OCI-LY3 (cell line): Measurements from ENCODE around the gene SPATA16.

Experiments used
- H2AFZ ChIP-seq: fragments of 200-600, 300-600 bp; shearing (Covaris generic); 2 replicates; pipeline ENCODE4 v1.6.0; 2014; ENCODE audit warnings: antibody characterized with exemption, low read depth, low read length
- H3K27ac ChIP-seq: fragments of 200-600, 300-600 bp; sonication (generic); 2 replicates; pipeline ENCODE4 v1.5.1; 2014; ENCODE audit warnings: mild to moderate bottlenecking, low read length, moderate library complexity, mixed read lengths
- H3K27me3 ChIP-seq: fragments of 200-600, 300-600 bp; sonication (generic); 2 replicates; pipeline ENCODE4 v1.6.1; 2014; ENCODE audit warnings: low read depth, low read length, mixed read lengths
- H3K36me3 ChIP-seq: fragments of 200-600, 300-600 bp; sonication (generic); replicated peaks from 2 replicates; pipeline ENCODE3; 2014; ENCODE audit warnings: low read depth, low read length, mixed read lengths
- H3K4me1 ChIP-seq: fragments of 300-600, 200-600 bp; sonication (generic); 2 replicates; pipeline ENCODE4 v1.6.1; 2014; ENCODE audit warnings: low read length, mixed read lengths
- H3K4me2 ChIP-seq: fragments of 200-600, 300-600 bp; sonication (generic); 2 replicates; pipeline ENCODE4 v1.6.1; 2014; ENCODE audit warnings: low read length, mixed read lengths
- H3K4me3 ChIP-seq: fragments of 300-600, 200-600 bp; sonication (generic); 2 replicates; pipeline ENCODE4 v1.5.1; 2014; ENCODE audit warnings: antibody characterized with exemption, mild to moderate bottlenecking, low read length, moderate library complexity
- H3K79me2 ChIP-seq: fragments of 300-600, 200-600 bp; shearing (Covaris generic); 2 replicates; pipeline ENCODE4 v1.6.1; 2014; ENCODE audit warnings: mild to moderate bottlenecking, low read length, mixed read lengths
- H3K9ac ChIP-seq: fragments of 300-600, 200-600 bp; shearing (Covaris generic); 2 replicates; pipeline ENCODE4 v1.6.0; 2014; ENCODE audit warnings: mild to moderate bottlenecking, low read length, moderate library complexity
- H3K9me3 ChIP-seq: fragments of 200-600, 300-600 bp; shearing (Covaris generic); 2 replicates; pipeline ENCODE4 v1.6.1; 2014; ENCODE audit warnings: low read length, mixed read lengths; ENCODE audit not compliant: insufficient read depth
- H4K20me1 ChIP-seq: fragments of 200-600, 300-600 bp; sonication (generic); 2 replicates; pipeline ENCODE4 v1.6.1; 2016; ENCODE audit warnings: low read length, mixed read lengths; ENCODE audit not compliant: insufficient read depth
- EZH2phosphoT487 ChIP-seq: fragments of 200-600 bp; shearing (Covaris generic); IDR thresholded peaks from 2 replicates; pipeline ENCODE4 v1.6.1; 2018; ENCODE audit warnings: antibody characterized with exemption, mixed run types, low read depth
- TF ChIP-seq, protein P1 (sequence below): fragments of 200-600, 300-600 bp; sonication (generic); IDR thresholded peaks from 2 replicates; pipeline ENCODE4 v1.5.1; 2014; ENCODE audit warnings: antibody characterized with exemption, low read length, low read depth

Gene SPATA16

DNA sequence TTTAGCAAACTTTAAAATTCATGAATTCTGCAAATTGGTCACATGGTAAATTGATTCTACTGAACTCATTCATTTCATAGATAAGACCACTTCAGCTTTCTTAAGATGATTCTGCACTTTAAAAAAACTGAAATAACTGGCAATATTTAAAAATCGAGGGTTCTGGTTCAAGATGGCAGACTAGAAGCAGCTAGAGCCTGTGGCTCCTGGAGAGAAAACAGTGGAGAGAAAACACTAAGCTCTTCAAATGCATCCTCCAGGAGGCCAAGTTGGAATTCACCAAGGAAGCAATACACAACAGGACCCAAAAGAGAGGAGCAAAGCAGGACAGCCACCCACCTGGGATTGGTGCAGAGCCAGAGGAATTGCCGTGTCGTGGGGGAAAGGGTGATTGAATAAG lies 132.1 kb downstream of the SPATA16 start:
- Histone ChIP-seq H4K20me1 (no peaks in the 10 kb centered on the region), H2AFZ (no peak overlapping the region), H3K4me1 (no peaks in the 10 kb centered on the region), H3K4me2 (no peak overlapping the region), H3K27me3 (no peaks in the 10 kb centered on the region), H3K9me3 (no peaks in the 10 kb centered on the region), H3K36me3 (no peaks in the 10 kb centered on the region), H3K27ac (no peak overlapping the region), H3K79me2 (no peaks in the 10 kb centered on the region), H3K9ac (no peak overlapping the region), H3K4me3 (no peak overlapping the region)
- TF ChIP-seq EZH2phosphoT487 = no peak
- TF ChIP-seq, protein P1, sequence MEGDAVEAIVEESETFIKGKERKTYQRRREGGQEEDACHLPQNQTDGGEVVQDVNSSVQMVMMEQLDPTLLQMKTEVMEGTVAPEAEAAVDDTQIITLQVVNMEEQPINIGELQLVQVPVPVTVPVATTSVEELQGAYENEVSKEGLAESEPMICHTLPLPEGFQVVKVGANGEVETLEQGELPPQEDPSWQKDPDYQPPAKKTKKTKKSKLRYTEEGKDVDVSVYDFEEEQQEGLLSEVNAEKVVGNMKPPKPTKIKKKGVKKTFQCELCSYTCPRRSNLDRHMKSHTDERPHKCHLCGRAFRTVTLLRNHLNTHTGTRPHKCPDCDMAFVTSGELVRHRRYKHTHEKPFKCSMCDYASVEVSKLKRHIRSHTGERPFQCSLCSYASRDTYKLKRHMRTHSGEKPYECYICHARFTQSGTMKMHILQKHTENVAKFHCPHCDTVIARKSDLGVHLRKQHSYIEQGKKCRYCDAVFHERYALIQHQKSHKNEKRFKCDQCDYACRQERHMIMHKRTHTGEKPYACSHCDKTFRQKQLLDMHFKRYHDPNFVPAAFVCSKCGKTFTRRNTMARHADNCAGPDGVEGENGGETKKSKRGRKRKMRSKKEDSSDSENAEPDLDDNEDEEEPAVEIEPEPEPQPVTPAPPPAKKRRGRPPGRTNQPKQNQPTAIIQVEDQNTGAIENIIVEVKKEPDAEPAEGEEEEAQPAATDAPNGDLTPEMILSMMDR = no peak

DNA sequence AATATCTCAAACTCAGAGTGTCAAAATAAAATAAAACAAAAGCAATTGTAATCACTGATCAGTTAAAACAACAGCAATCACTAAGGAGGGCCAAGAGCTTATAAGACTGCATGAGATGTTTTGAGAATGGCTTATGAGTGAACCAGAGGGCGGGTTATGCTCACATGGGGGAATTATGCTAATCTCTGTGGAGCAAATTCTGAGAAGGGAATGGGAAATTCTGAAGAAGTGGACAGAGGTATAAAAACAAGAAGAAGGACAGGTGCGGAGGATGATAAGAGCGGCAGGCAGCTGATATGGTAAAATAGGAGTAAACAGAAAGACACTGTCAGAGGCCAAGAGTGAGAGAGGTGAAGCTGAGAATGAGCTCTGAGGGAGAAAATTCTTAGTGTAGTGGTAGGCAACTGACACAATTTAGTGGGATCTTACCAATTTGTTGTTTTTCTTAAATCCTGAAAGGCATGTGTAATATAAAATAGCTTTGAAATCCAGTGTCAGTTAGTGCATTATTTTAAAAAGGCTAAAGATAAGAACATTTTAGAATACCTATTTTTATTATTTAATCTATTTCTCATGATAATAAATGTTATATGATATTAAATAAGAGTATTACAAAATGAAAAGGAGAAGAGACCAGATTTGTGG lies 133.8 kb downstream of the SPATA16 start:
- H3K9me3 ChIP-seq = no peaks in the 10 kb centered on the region
- no peaks in the 10 kb centered on the region for H3K27me3 ChIP-seq
- no peaks in the 10 kb centered on the region for H3K36me3 ChIP-seq
- no peaks in the 10 kb centered on the region for H3K79me2 ChIP-seq
- H3K27ac ChIP-seq = no peak overlapping the region
- H3K9ac ChIP-seq = no peak overlapping the region
- H3K4me3 ChIP-seq = no peak overlapping the region
- no peak overlapping the region for H2AFZ ChIP-seq
- H3K4me1 ChIP-seq = no peaks in the 10 kb centered on the region
- no peak for TF ChIP-seq EZH2phosphoT487
- TF ChIP-seq, protein P1 = no peak
- no peak overlapping the region for H3K4me2 ChIP-seq
- H4K20me1 ChIP-seq = no peaks in the 10 kb centered on the region

GRCh38 chr3:173006006-173006405 lies 135.0 kb downstream of the SPATA16 start:
- no peak overlapping the region for H3K27ac ChIP-seq
- H3K4me3 ChIP-seq = no peak overlapping the region
- TF ChIP-seq, protein P1 = no peak
- no peak for TF ChIP-seq EZH2phosphoT487
- H3K27me3 ChIP-seq = no peaks in the 10 kb centered on the region
- no peaks in the 10 kb centered on the region for H3K79me2 ChIP-seq
- H4K20me1 ChIP-seq = no peaks in the 10 kb centered on the region
- no peak overlapping the region for H3K9ac ChIP-seq
- H3K4me2 ChIP-seq = no peak overlapping the region
- no peaks in the 10 kb centered on the region for H3K36me3 ChIP-seq
- H2AFZ ChIP-seq = no peak overlapping the region
- H3K9me3 ChIP-seq = no peaks in the 10 kb centered on the region
- no peaks in the 10 kb centered on the region for H3K4me1 ChIP-seq

DNA sequence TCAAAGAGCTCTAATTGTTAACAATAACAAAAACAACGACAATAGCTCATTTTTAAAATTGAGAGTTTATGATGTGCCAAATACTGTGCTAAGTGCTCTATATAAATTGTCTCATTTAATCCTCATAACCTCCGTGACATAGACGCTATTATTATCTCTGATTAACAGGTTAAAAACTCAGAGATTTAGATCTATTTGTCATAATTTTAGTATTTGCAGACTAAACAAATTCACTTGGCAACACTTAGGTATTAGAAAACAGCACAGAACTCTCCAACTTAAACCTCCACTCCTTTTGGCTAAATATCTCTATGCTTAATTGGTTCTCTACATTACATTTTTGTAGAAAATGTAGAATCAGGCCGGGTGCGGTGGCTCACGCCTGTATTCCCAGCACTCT lies 136.4 kb downstream of the SPATA16 start:
- H3K9ac ChIP-seq = no peak overlapping the region
- no peak overlapping the region for H3K4me3 ChIP-seq
- no peak overlapping the region for H2AFZ ChIP-seq
- H3K9me3 ChIP-seq = no peaks in the 10 kb centered on the region
- H3K27me3 ChIP-seq = no peaks in the 10 kb centered on the region
- H3K4me2 ChIP-seq = no peak overlapping the region
- no peak overlapping the region for H3K27ac ChIP-seq
- H4K20me1 ChIP-seq = no peaks in the 10 kb centered on the region
- H3K79me2 ChIP-seq = no peaks in the 10 kb centered on the region
- H3K4me1 ChIP-seq = no peaks in the 10 kb centered on the region
- no peaks in the 10 kb centered on the region for H3K36me3 ChIP-seq
- TF ChIP-seq, protein P1 = no peak
- no peak for TF ChIP-seq EZH2phosphoT487
